Stimulated activated CD8-positive, alpha-beta memory T cell treated with anti-CD3 and anti-CD28 coated beads, Interleukin-7, amount 100 ng/mL, for 1 hour (primary cell): ENCODE data around the gene P4HA1.
"Not testable (repeated sequence)": the region's sequence is repeated elsewhere in the genome, so short reads cannot be mapped to it uniquely, and the experiment has no call there.

Experiments used
- DNase-seq, 2 donors: peaks; one replicate each; pipeline ENCODE4 v3.0.0-alpha.2; 2020; ENCODE audit warnings: low read depth in 2 of 2

The P4HA1 gene

DNA sequence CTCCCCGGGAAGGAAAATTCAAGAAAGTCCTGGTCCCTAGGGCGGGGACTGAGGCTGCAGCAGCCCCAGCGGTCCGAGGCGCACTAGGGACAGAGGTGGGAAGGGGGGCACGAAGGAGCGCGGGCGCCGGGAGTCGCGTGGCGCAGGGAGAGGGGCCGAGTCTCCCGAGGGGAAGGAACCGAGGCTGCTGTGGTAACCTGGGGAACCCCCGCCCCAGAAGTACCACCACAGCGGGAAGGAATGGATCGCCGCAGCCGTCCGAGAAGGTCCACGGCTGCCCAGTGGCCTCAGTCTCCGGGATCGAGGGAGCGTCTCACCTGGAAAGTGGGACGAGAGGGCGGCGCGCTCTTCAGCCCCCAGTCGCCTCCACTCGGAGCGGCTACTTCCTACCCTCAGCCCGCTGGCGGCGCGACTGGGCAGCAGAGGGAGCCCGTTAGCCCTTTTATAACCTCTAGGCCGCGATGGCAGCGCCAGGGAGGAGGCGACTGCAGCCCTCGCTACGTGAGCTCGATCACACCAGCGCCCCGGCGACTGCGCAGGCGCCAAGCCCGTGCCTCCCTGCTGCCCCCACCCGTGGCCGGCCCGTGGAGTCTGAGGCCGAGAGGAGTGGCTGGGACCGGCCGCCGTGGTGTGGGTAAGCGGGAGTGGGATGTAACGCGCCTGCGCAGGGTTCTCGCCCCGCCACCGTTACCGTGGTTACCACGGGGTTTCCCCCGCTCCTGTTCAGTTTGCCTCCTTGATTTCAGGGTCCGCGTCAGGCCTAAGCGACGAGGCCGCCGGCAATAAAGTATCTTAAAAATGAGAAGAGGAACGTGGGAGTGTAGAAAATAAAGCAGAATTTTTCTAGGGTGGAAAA is at the start of gene P4HA1:
Gene P4HA1, minus strand, starts transcription at position 418 of the 856 bp plus-strand sequence. CDS start 21,983 bp downstream, outside the sequence.
- peak; percentile 94 to 96 for DNase-seq

- DNase-seq: no peak
These were observed 44.9 kb upstream of the P4HA1 start for GRCh38 chr10:73141603-73142002.

DNA sequence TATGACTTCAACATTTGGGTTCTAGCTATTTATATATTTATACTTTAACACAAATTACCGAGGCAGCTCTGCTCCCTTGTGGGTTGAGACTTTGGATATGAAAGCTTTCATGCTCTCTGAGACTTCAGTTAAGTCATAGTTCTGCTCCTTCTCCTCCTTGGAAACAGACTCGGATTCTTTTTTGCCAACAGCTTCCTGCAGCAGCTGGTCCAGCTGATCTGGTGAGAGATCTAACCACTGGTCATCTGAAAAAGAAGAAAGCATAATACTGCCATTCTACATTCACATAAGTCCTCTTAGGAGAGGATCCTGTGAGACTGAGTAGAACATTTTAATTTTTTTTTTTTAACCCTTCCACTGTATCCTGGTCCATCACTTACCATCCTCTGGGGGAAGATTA is 42.6 kb upstream of the P4HA1 start:
- DNase-seq: no peak

- no peak for DNase-seq
These were observed 40.0 kb upstream of the P4HA1 start for GRCh38 chr10:73136627-73137026.

- no peak for DNase-seq
These were observed 38.1 kb upstream of the P4HA1 start for GRCh38 chr10:73134727-73135126.

GRCh38 chr10:73131913-73132686 is 35.4 kb upstream of the P4HA1 start:
- DNase-seq: no peak

DNA sequence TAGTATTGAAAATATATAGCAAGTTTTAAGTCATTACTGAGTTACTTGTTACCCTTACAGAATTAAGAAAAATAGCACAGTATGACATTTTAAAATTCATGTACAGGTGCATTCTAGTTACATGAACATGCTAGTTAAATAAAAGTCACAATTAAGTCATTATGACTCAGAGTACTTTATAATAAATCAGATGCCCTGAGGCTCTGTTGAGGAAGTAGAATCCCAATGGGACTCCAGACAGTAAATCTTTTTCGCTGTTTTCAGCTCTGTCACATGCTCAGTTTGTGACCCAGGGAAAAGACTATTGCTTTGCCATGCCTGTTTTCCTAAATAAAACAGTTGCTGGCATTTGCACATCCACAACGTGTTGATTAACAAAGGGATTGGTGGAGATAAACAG is 34.6 kb upstream of the P4HA1 start:
- DNase-seq: no peak

GRCh38 chr10:73126343-73126742 is 29.7 kb upstream of the P4HA1 start:
- no peak for DNase-seq

- DNase-seq: no peak
These were observed 23.3 kb upstream of the P4HA1 start for GRCh38 chr10:73119952-73120351.

GRCh38 chr10:73119457-73119856 is 22.8 kb upstream of the P4HA1 start:
- DNase-seq: no peak

DNA sequence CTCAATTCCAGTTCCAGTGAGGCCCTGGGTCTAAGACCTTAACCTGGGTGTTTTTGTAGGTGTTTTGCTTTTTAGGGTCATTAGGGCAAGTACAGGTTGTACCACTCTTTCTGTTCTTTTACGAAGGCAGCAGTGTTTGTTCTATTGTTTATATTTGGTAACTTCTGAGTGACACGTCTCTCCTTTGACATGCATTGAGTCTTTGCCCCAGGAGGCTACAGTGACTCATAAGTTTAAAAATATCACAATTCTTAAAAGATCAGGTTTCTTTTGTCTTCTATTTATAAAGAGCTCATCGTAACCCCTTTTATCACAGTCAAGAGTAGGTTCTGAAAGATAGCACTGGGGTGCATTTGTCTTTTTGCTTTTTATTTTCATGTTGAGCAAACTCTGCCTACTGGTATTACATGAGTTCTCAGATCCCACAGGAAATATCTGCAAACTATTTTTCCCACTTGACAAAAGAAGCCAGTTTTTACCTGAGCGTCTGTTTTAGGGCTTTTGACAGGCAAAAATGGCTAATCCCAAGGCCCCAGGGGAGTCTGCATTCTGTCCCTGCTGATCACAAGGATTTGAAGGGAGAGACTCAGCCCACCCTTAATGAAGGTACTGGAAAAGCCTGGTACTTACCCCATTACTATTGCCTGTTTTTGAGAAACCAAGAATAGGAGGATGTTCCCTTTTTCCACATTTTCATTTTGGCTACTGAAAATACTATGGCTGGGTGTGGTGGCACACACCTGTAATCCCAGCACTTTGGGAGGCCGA is 21.5 kb upstream of the P4HA1 start:
- no peak for DNase-seq

DNA sequence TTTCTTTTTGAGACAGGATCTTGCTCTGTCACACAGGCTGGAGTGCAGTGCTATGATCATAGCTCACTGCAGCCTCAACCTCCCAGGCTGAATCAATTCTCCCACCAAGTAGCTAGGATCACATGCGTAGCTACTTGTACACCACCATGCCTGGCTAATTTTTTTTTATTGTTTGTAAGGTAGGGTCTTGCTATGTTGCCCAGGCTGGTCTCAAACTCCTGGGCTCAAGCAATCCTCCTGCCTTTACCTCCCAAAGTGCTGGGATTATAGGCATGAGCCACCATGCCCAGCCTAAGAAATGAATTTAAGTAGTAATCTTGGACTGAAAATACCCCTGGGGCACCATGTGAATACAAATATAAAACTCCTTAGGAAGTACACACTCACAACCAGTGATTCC is 19.4 kb upstream of the P4HA1 start:
- DNase-seq: no peak

DNA sequence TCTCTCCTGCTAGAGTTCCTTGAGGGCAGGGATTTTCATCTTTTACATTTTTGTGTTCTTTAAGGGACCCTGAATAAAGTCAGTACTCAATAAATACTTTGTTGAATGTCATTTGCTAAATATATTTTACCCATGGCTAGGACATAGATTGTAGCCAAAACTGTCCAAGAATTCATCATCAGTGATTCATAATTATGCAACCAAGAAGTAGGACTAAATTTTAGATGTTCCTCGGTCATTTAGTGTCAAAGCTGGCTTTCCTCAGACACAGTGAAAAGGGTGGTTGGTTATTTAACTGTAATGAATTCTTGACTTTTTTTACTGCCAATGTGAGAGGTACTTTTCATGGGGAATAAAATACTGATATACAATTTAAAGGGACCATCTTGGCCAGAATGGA is 16.9 kb upstream of the P4HA1 start:
- DNase-seq: no peak

- not testable (repeated sequence) for DNase-seq
These were observed 15.4 kb upstream of the P4HA1 start for GRCh38 chr10:73112032-73112431.

DNA sequence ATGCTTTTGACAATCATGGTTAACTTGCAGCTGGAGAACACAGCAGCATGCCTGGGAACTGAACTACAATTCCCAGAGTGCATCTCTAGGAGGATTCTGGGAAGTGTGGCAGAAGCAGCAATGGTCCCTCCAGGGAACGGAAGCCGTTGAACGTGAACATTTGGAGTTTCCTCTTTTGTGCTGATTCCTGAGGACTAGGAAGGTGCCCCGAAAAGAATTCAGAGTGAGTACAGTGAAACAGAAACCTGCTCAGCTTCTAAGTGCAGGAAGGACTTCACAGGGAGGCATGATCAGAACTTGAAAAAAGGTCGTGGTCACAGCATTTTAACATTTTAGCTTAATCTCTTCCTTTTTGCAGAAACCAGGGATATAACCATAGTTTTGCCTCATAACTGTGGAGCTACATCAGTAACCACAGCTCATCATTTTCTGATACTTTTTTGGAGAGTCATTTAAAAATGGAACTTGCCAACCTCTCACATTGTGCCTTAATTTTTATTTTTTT is 13.7 kb upstream of the P4HA1 start, which contains the start of gene NUDT13:
Gene NUDT13, plus strand, starts transcription at position 111 of the 505 bp plus-strand sequence. CDS start 3,911 bp downstream, outside the sequence.
- no peak for DNase-seq

DNA sequence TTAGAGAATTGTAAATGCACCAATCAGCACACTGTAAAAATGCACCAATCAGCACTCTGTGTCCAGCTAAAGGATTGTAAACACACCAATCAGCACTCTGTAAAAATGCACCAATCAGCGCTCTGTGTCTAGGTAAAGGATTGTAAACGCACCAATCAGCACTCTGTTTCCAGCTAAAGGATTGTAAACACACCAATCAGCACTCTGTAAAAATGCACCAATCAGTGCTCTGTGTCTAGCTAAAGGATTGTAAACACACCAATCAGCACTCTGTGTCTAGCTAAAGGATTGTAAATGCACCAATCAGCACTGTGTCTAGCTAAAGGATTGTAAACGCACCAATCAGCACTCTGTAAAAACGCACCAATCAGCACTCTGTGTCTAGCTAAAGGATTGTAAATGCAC is 12.6 kb upstream of the P4HA1 start:
- not testable (repeated sequence) for DNase-seq

DNA sequence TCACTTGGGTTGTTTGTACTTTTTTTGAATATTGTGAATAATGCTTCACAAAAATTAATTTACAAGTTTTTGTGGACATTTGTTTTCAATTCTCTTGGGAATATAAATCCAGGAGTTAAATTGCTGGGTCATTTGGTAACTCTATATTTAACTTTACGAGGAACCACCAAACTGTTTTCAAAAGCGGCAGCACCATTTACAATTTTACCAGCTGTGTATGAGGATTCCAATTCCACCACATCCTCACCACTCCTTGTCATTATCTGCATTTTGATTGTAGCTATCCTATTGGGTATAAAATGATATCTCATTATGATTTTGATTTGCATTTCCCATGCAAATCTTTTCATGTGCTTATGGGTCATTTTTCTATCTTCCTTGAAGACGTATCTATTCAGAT is 9.6 kb upstream of the P4HA1 start:
- no peak for DNase-seq

GRCh38 chr10:73099141-73099540 is 2.5 kb upstream of the P4HA1 start:
- no peak for DNase-seq

DNA sequence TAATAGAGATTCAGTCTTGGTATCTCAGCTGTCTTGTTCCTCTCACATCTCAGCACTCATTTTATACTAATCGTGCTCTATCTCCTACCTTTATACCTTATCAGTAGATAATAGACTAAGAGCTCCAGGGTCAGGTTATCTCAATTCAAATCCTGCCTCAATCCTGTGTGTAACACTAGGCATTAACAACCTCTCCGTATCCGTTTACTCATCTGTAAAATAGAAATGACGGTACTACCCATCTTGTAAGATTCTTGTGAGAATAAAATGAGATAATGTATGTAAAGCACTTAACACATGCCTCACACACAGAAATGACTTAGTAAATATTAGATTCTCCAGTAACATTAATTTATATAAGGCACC is 622 bp upstream of the P4HA1 start:
- no peak for DNase-seq

- DNase-seq: peak; percentile 37 to 54
These were observed 621 bp downstream of the P4HA1 start for GRCh38 chr10:73096041-73096448.

GRCh38 chr10:73095481-73096021 is 1.1 kb downstream of the P4HA1 start:
- no peak for DNase-seq
